ENCODE measurements around the gene FAHD2B.
"Not testable (repeated sequence)": the region's sequence is repeated elsewhere in the genome, so short reads cannot be mapped to it uniquely, and the experiment has no call there.

DNA sequence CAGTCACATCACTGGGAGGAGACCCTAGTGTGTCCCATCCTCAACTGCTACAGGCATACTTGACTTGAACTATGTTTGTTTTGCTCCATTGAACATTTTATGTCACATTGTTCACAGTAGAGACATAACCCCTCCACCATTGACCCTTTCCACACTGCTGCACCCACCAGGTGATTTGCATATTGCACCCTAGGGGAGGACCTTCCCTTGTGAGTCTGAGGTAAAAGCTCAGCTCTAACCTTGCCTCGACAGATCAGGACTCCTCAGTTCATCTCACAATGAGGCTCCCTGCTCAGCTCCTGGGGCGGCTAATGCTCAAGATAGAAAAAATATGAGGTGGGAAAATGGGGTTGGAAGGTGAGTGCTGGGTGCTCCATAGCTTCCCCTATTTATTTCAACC is 44.6 kb downstream of the FAHD2B start:
- TF ChIP-seq, protein P1, sequence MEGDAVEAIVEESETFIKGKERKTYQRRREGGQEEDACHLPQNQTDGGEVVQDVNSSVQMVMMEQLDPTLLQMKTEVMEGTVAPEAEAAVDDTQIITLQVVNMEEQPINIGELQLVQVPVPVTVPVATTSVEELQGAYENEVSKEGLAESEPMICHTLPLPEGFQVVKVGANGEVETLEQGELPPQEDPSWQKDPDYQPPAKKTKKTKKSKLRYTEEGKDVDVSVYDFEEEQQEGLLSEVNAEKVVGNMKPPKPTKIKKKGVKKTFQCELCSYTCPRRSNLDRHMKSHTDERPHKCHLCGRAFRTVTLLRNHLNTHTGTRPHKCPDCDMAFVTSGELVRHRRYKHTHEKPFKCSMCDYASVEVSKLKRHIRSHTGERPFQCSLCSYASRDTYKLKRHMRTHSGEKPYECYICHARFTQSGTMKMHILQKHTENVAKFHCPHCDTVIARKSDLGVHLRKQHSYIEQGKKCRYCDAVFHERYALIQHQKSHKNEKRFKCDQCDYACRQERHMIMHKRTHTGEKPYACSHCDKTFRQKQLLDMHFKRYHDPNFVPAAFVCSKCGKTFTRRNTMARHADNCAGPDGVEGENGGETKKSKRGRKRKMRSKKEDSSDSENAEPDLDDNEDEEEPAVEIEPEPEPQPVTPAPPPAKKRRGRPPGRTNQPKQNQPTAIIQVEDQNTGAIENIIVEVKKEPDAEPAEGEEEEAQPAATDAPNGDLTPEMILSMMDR (conservative IDR thresholded peaks at IDR 0.05; ENCODE audit: low read depth in 2 of 2): not testable (repeated sequence)
- TF ChIP-seq JUNB (IDR thresholded peaks at IDR 0.05; ENCODE audit: unreplicated experiment); EZH2 (IDR thresholded peaks at IDR 0.05; ENCODE audit: low read depth, unreplicated experiment); EZH2phosphoT487 (IDR thresholded peaks at IDR 0.05; ENCODE audit: unreplicated experiment); STAT1 (IDR thresholded peaks at IDR 0.05; ENCODE audit: unreplicated experiment); POLR2AphosphoS5 (IDR thresholded peaks at IDR 0.05; ENCODE audit: low read depth); ZNF114 (CRISPR knock-in tag; IDR thresholded peaks at IDR 0.05); NANOG (IDR thresholded peaks at IDR 0.05; ENCODE audit: borderline replicate concordance): not testable (repeated sequence)
- TF ChIP-seq, protein P2, sequence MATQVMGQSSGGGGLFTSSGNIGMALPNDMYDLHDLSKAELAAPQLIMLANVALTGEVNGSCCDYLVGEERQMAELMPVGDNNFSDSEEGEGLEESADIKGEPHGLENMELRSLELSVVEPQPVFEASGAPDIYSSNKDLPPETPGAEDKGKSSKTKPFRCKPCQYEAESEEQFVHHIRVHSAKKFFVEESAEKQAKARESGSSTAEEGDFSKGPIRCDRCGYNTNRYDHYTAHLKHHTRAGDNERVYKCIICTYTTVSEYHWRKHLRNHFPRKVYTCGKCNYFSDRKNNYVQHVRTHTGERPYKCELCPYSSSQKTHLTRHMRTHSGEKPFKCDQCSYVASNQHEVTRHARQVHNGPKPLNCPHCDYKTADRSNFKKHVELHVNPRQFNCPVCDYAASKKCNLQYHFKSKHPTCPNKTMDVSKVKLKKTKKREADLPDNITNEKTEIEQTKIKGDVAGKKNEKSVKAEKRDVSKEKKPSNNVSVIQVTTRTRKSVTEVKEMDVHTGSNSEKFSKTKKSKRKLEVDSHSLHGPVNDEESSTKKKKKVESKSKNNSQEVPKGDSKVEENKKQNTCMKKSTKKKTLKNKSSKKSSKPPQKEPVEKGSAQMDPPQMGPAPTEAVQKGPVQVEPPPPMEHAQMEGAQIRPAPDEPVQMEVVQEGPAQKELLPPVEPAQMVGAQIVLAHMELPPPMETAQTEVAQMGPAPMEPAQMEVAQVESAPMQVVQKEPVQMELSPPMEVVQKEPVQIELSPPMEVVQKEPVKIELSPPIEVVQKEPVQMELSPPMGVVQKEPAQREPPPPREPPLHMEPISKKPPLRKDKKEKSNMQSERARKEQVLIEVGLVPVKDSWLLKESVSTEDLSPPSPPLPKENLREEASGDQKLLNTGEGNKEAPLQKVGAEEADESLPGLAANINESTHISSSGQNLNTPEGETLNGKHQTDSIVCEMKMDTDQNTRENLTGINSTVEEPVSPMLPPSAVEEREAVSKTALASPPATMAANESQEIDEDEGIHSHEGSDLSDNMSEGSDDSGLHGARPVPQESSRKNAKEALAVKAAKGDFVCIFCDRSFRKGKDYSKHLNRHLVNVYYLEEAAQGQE (IDR thresholded peaks at IDR 0.05; ENCODE audit: unreplicated experiment): not testable (repeated sequence)

Data from GM23338 (cell line).